IMR-90 (cell line): ENCODE measurements around the gene MRGPRD.

Source experiments
- CHD1 ChIP-seq: IDR thresholded peaks from 2 replicates; pipeline ENCODE4 v1.6.1; 2012; ENCODE audit warnings: low read depth, low read length, improper control_type of control experiment
- CTCF ChIP-seq: conservative IDR thresholded peaks from 2 replicates; pipeline ENCODE4 v1.5.1; 2012; ENCODE audit warnings: mild to moderate bottlenecking, low read depth, low read length, improper control_type of control experiment
- FOS ChIP-seq: fragments of 150-350 bp; IDR thresholded peaks from 2 replicates; pipeline ENCODE4 v1.6.1; 2016; ENCODE audit warnings: low read depth, low read length
- POLR2A ChIP-seq: IDR thresholded peaks from 2 replicates; pipeline ENCODE4 v1.6.1; 2012; ENCODE audit warnings: mild to moderate bottlenecking, low read depth, low read length

GRCh38 chr11:68978626-68978930 lies 2.2 kb downstream of the MRGPRD start:
- TF ChIP-seq CTCF: no peak
- no peak for TF ChIP-seq POLR2A
- no peak for TF ChIP-seq FOS
- no peak for TF ChIP-seq CHD1
